ENCODE data around the gene LONP1. TPM values are rescaled to one million over a fixed set of nuclear protein-coding genes. Genes with fewer than 3 reads are reported as not detected.
A peak's percentile ranks its signal among the peaks of the same experiment; 100 is the strongest.

LONP1 gene
- polyA plus RNA-seq (43.1 and 46.2 TPM in 2 replicates), polyA minus RNA-seq (46.0 and 48.9 TPM in 2 replicates)

GRCh38 chr19:5719961-5720790, at the start of gene LONP1, which contains the start of gene CATSPERD:
LONP1 (minus strand) TSS chr19:5720146; CDS start chr19:5720132, 14 bp downstream.
CATSPERD (plus strand) TSS chr19:5720637; CDS start chr19:5720738, 101 bp downstream.
- Histone ChIP-seq H3K9ac (ENCODE audit: low read length) (peak within 1 kb of the TSS; percentile 75), H4K20me1 (ENCODE audit: insufficient read depth) (no peaks in the 10 kb centered on the region), H3K9me3 (ENCODE audit: low read length) (no peaks in the 10 kb centered on the region), H3F3A (ENCODE audit: insufficient read depth, low read length, poor library complexity, severe bottlenecking) (no peaks in the 10 kb centered on the region), H3K27me3 (ENCODE audit: insufficient read depth, low read depth, low read length) (no peaks in the 10 kb centered on the region), H3K9me2 (ENCODE audit: insufficient read depth, low read length) (no peaks in the 10 kb centered on the region), H2AFZ (ENCODE audit: low read depth, low read length) (peak within 1 kb of the TSS; percentile 65), H3K4me2 (ENCODE audit: low read length) (peak within 1 kb of the TSS; percentile 38), H3K36me3 (ENCODE audit: insufficient read depth, low read length) (no peaks in the 10 kb centered on the region), H3K27ac (ENCODE audit: low read length) (peak within 1 kb of the TSS; percentile 78), H3K79me2 (replicated peaks; ENCODE audit: insufficient read depth, low read length) (peaks cover 24% of the 10 kb centered on the region), H3K4me3 (ENCODE audit: low read length) (peak within 1 kb of the TSS; percentile 68)
- TF ChIP-seq EZH2 (IDR thresholded peaks at IDR 0.05; ENCODE audit: borderline replicate concordance, insufficient read depth, low read length, poor library complexity, severe bottlenecking) (no peak), MXI1 (conservative IDR thresholded peaks at IDR 0.05; ENCODE audit: poor library complexity, severe bottlenecking) (peak; percentile 99), TAF1 (IDR thresholded peaks at IDR 0.05; ENCODE audit: low read depth) (peak; percentile 74), CTCF (IDR thresholded peaks at IDR 0.05; ENCODE audit: poor library complexity, severe bottlenecking) (peak; percentile 99), REST (IDR thresholded peaks at IDR 0.05; ENCODE audit: borderline replicate concordance) (peak; percentile 83), RAD21 (conservative IDR thresholded peaks at IDR 0.05) (peak; percentile 58), POLR2AphosphoS5 (IDR thresholded peaks at IDR 0.05) (peak; percentile 83), SMC3 (conservative IDR thresholded peaks at IDR 0.05; ENCODE audit: poor library complexity) (peak; percentile 71), EP300 (conservative IDR thresholded peaks at IDR 0.05; ENCODE audit: poor library complexity, severe bottlenecking) (peak; percentile 58)

GRCh38 chr19:5767949-5768348, 48.0 kb upstream of the LONP1 start:
- Histone ChIP-seq H2AFZ (ENCODE audit: low read depth, low read length) (no peak overlapping the region), H3K4me2 (ENCODE audit: low read length) (no peak overlapping the region), H3K9ac (ENCODE audit: low read length) (no peak overlapping the region), H3K9me3 (ENCODE audit: low read length) (no peaks in the 10 kb centered on the region), H3K4me3 (ENCODE audit: low read length) (no peak overlapping the region), H3K27ac (ENCODE audit: low read length) (no peak overlapping the region), H3K27me3 (ENCODE audit: insufficient read depth, low read depth, low read length) (no peaks in the 10 kb centered on the region), H3K36me3 (ENCODE audit: insufficient read depth, low read length) (no peaks in the 10 kb centered on the region), H3K9me2 (ENCODE audit: insufficient read depth, low read length) (no peaks in the 10 kb centered on the region), H4K20me1 (ENCODE audit: insufficient read depth) (no peaks in the 10 kb centered on the region), H3F3A (ENCODE audit: insufficient read depth, low read length, poor library complexity, severe bottlenecking) (no peaks in the 10 kb centered on the region), H3K79me2 (replicated peaks; ENCODE audit: insufficient read depth, low read length) (no peaks in the 10 kb centered on the region)
- TF ChIP-seq REST (IDR thresholded peaks at IDR 0.05; ENCODE audit: borderline replicate concordance) (no peak), MXI1 (conservative IDR thresholded peaks at IDR 0.05; ENCODE audit: poor library complexity, severe bottlenecking) (no peak), TAF1 (IDR thresholded peaks at IDR 0.05; ENCODE audit: low read depth) (no peak), POLR2AphosphoS5 (IDR thresholded peaks at IDR 0.05) (no peak), SMC3 (conservative IDR thresholded peaks at IDR 0.05; ENCODE audit: poor library complexity) (no peak), EZH2 (IDR thresholded peaks at IDR 0.05; ENCODE audit: borderline replicate concordance, insufficient read depth, low read length, poor library complexity, severe bottlenecking) (no peak), CTCF (IDR thresholded peaks at IDR 0.05; ENCODE audit: poor library complexity, severe bottlenecking) (no peak), EP300 (conservative IDR thresholded peaks at IDR 0.05; ENCODE audit: poor library complexity, severe bottlenecking) (no peak), RAD21 (conservative IDR thresholded peaks at IDR 0.05) (no peak)
